GM12865 (cell line): ENCODE results near the gene MMEL1.
"Not testable (repeated sequence)": the region's sequence is repeated elsewhere in the genome, so short reads cannot be mapped to it uniquely, and the experiment has no call there.

Experiments
- DNase-seq: peaks from one replicate; pipeline ENCODE4 v3.0.0; 2010; ENCODE audit warnings: low read depth
- H3K4me3 ChIP-seq: 2 replicates; pipeline ENCODE4 v1.5.1; 2011; ENCODE audit warnings: mild to moderate bottlenecking, low read depth, low read length, control low read depth
- TF ChIP-seq, protein P1 (sequence below): IDR thresholded peaks from 2 replicates; pipeline ENCODE4 v1.5.1; 2011; ENCODE audit warnings: low read length, control low read depth, low read depth, inconsistent platforms; ENCODE audit not compliant: insufficient read depth; ENCODE audit errors: missing control alignments

MMEL1 gene, protein sequence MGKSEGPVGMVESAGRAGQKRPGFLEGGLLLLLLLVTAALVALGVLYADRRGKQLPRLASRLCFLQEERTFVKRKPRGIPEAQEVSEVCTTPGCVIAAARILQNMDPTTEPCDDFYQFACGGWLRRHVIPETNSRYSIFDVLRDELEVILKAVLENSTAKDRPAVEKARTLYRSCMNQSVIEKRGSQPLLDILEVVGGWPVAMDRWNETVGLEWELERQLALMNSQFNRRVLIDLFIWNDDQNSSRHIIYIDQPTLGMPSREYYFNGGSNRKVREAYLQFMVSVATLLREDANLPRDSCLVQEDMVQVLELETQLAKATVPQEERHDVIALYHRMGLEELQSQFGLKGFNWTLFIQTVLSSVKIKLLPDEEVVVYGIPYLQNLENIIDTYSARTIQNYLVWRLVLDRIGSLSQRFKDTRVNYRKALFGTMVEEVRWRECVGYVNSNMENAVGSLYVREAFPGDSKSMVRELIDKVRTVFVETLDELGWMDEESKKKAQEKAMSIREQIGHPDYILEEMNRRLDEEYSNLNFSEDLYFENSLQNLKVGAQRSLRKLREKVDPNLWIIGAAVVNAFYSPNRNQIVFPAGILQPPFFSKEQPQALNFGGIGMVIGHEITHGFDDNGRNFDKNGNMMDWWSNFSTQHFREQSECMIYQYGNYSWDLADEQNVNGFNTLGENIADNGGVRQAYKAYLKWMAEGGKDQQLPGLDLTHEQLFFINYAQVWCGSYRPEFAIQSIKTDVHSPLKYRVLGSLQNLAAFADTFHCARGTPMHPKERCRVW

DNA sequence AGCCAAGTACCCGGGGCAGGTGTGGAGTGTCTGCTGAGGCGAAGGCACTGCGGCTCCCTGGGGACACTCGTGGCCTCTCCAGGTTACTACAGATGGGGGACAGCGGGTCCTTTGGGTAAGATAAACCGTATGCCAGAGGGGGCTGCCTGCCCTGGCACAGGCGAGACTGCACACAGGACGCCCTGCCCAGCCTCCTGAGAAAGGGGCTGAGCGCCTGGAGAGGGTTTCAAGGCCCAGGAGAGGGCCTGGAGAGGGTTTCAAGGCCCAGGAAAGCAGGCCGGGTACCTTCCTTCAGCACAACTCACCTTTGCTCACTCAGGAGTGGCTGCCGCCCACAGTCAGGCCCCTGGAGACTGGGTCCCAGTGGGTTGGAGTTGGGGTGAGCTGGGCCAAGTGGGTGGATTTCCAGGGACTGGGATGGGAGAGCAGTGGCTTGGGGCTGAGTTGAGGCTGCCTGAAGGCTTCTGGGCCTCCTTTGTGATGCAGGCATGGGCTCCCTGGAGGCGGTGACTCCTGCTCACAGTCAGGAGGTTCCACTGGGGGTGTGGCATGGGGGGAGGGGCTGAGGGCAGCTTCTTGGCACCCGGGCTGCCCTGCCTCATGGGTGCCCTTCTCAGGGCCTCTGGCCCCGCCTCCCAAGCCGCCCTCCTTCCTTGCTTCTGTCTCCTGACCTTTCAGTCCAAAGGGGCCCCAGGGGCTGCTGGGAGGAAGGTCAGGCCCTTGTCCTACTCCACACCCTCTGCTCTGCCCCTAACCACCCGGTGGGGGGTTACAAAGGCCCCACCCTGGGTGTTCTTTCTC lies at the start of gene MMEL1:
Gene MMEL1 (minus strand): TSS at position 456 of the 801 bp plus-strand sequence. CDS start 3,532 bp downstream, outside the sequence.
- TF ChIP-seq, protein P1, sequence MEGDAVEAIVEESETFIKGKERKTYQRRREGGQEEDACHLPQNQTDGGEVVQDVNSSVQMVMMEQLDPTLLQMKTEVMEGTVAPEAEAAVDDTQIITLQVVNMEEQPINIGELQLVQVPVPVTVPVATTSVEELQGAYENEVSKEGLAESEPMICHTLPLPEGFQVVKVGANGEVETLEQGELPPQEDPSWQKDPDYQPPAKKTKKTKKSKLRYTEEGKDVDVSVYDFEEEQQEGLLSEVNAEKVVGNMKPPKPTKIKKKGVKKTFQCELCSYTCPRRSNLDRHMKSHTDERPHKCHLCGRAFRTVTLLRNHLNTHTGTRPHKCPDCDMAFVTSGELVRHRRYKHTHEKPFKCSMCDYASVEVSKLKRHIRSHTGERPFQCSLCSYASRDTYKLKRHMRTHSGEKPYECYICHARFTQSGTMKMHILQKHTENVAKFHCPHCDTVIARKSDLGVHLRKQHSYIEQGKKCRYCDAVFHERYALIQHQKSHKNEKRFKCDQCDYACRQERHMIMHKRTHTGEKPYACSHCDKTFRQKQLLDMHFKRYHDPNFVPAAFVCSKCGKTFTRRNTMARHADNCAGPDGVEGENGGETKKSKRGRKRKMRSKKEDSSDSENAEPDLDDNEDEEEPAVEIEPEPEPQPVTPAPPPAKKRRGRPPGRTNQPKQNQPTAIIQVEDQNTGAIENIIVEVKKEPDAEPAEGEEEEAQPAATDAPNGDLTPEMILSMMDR: no peak
- no peak for DNase-seq
- H3K4me3 ChIP-seq: no peak within 1 kb of the TSS

DNA sequence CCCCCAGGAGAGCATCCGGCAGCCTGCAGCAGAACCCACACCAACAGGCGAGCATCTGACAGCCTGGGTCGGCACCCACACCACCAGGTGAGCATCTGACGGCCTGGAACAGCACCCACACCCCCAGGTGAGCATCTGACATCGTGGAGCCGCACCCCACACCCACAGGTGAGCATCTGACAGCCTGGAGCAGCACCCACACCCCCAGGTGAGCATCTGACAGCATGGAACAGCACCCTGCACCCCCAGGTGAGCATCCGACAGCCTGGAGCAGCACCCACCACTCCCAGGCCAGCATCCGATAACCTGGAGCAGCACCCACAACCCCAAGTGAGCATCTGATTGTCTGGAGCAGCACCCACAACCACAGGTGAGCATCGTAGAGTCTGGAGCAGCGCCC lies 43.9 kb upstream of the MMEL1 start:
- DNase-seq: not testable (repeated sequence)

DNA sequence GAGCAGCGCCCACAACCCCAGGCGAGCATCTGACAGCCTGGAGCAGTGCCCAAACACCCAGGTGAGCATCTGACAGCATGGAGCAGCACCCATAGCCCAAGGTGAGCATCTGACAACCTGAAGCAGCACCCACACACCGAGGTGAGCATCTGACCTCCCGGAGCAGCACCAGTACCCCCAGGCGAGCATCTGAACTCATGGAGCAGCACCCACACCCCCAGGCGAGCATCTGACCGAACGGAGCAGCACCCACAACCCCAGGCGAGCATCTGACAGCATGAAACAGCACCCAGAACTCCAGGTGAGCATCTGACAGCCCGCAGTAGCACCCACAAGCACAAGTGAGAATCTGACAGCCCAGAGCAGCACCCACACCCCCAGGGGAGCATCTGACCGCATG lies 38.8 kb upstream of the MMEL1 start:
- not testable (repeated sequence) for DNase-seq, H3K4me3 ChIP-seq

More for the DNA sequence above, 43.9 kb upstream of the MMEL1 start:
- not testable (repeated sequence) for H3K4me3 ChIP-seq

DNA sequence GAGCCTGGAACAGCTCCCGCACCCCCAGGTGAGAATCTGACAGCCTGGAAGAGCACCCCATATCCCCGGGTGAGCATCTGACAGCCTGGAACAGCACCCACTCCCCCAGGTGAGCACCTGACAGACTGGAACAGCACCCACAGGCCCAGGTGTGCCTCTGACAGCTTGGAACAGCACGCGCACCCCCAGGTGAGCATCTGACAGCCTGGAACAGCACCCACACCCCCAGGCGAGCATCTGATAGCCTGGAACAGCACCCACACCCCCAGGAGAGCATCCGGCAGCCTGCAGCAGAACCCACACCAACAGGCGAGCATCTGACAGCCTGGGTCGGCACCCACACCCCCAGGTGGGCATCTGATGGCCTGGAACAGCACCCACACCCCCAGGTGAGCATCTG lies 27.0 kb upstream of the MMEL1 start:
- not testable (repeated sequence) for DNase-seq, H3K4me3 ChIP-seq

DNA sequence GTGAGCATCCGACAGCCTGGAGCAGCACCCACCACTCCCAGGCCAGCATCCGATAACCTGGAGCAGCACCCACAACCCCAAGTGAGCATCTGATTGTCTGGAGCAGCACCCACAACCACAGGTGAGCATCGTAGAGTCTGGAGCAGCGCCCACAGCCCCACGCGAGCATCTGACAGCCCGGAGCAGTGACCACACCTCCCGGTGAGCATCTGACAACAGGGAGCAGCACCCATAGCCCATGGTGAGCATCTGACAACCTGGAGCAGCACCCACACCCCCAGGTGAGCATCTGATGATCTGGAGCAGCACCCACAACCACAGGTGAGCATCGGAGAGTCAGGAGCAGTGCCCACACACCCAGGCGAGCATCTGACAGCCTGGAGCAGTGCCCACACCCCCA lies 25.1 kb upstream of the MMEL1 start:
- not testable (repeated sequence) for DNase-seq, H3K4me3 ChIP-seq

DNA sequence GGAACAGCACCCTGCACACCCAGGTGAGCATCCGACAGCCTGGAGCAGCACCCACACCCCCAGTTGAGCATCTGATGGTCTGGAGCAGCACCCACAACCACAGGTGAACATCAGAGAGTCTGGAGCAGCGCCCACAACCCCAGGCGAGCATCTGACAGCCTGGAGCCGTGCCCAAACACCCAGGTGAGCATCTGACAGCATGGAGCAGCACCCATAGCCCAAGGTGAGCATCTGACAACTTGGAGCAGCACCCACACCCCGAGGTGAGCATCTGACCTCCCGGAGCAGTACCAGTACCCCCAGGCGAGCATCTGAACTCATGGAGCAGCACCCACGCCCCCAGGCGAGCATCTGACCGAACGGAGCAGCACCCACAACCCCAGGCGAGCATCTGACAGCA lies 24.3 kb upstream of the MMEL1 start:
- DNase-seq, H3K4me3 ChIP-seq: not testable (repeated sequence)

DNA sequence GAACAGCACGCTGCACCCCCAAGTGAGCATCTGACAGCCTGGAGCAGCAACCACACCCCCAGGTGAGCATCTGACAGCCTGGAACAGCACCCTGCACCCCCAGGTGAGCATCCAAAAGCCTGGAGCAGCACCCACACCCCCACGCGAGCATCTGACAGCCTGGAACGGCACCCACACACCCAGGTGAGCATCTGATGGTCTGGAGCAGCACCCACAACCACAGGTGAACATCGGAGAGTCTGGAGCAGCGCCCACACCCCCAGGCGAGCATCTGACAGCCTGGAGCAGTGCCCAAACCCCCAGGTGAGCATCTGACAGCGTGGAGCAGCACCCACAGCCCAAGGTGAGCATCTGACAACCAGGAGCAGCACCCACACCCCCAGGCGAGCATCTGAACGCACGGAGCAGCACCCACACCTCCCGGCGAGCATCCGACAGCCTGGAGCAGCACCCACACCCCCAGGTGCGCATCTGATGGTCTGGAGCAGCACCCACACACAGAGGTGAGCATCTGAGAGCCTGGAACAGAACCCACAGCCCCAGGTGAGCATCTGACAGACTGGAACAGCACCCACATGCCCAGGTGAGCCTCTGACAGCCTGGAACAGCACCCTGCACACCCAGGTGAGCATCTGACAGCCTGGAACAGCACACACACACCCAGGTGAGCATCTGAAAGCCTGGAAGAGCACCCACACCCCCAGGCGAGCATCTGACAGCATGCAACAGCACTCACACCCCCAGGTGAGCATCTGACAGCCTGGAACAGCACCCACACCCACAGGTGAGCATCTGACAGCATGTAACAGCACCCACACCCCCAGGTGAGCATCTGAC lies 23.0 kb upstream of the MMEL1 start:
- H3K4me3 ChIP-seq, DNase-seq: not testable (repeated sequence)

DNA sequence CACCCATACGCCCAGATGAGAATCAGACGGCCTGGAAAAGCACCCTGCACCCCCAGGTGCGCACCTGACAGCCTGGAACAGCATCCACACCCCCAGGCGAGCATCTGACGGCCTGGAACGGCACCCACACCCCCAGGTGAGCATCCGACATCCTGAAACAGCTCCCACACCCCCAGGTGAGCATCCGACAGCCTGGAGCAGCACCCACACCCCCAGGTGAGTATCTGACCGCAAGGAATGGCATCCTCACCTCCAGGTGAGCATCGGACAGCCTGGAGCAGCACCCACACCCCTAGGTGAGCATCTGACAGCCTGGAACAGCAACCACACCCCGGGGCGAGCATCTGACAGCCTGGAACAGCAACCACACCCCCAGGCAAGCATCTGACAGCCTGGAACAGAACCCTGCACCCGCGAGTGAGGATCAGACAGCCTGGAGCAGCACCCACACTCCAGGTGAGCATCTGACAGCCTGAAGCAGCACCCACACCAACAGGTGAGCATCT lies 21.7 kb upstream of the MMEL1 start:
- not testable (repeated sequence) for DNase-seq

DNA sequence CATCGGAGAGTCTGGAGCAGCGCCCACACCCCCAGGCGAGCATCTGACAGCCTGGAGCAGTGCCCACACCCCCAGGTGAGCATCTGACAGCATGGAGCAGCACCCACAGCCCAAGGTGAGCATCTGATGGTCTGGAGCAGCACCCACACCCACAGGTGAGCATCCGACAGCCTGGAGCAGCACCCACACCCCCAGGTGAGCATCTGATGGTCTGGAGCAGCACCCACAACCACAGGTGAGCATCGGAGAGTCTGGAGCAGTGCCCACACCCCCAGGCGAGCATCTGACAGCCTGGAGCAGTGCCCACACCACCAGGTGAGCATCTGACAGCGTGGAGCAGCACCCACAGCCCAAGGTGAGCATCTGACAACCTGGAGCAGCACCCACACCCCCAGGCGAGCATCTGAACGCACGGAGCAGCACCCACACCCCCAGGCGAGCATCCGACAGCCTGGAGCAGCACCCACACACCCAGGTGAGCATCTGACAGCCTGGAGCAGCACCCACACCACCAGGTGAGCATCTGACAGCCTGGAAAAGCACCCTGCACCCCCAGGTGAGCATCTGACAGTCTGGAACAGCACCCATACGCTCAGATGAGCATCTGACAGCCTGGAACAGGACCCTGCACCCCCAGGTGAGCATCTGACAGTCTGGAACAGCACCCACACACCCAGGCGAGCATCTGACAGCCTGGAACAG lies 21.1 kb upstream of the MMEL1 start:
- not testable (repeated sequence) for DNase-seq, H3K4me3 ChIP-seq

More for the DNA sequence above, 21.7 kb upstream of the MMEL1 start:
- H3K4me3 ChIP-seq: not testable (repeated sequence)

DNA sequence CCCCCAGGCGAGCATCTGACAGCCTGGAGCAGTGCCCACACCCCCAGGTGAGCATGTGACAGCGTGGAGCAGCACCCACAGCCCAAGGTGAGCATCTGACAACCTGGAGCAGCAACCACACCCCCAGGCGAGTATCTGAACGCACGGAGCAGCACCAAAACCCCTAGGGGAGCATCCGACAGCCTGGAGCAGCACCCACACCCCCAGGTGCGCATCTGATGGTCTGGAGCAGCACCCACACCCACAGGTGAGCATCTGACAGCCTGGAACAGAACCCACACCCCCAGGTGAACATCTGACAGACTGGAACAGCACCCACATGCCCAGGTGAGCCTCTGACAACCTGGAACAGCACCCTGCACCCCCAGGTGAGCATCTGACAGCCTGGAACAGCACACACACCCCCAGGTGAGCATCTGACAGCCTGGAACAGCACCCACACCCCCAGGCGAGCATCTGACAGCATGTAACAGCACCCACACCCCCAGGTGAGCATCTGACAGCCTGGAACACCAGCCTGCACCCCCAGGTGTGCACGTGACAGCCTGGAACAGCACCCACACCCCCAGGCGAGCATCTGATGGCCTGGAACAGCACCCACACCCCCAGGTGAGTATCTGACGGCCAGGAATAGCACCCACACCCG lies 20.2 kb upstream of the MMEL1 start:
- DNase-seq, H3K4me3 ChIP-seq: not testable (repeated sequence)

DNA sequence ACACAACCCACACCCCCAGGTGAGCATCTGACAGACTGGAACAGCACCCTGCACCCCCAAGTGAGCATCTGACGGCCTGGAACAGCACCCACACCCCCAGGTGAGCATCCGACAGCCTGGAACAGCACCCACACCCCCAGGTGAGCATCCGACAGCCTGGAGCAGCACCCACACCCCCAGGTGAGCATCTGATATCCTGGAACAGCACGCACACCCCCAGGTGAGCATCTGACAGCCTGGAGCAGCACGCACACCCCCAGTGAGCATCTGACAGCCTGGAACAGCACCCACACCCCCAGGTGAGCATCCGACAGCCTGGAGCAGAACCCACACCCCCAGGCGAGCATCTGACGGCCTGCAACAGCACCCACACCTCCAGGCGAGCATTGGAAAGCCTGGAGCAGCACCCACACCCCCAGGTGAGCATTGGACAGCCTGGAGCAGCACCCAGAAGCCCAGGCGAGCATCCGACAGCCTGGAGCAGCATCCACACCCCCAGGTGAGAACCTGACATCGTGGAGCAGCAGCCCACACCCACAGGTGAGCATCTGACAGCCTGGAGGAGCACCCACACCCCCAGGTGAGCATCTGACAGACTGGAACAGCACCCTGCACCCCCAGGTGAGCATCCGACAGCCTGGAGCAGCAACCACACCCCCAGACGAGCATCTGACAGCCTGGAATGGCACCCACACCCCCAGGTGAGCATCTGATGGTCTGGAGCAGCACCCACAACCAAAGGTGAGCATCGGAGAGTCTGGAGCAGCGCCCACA lies 19.5 kb upstream of the MMEL1 start:
- DNase-seq, H3K4me3 ChIP-seq: not testable (repeated sequence)
